RWPE1 (cell line): ENCODE measurements around the gene TERB1.

Source experiments
- CTCF ChIA-PET: fragments of 350-600 bp; sonication (Branson Sonifier 250); formaldehyde crosslinking; extraction: SDS; loops from one replicate; lab custom pipeline; 2021; lab: Yijun Ruan, JAX
- POLR2A ChIA-PET: fragments of 400-600 bp; formaldehyde crosslinking; extraction: SDS; loops from one replicate; lab custom pipeline; 2020; ENCODE audit warnings: antibody characterized with exemption; ENCODE audit not compliant: low non-redundant PET; lab: Yijun Ruan, JAX
- DNase-seq: peaks from one replicate; pipeline ENCODE4 v3.0.0; 2012; ENCODE audit warnings: low spot score
- H3K27ac ChIP-seq: fragments of 450-650 bp; 2 replicates; pipeline ENCODE4 v1.5.1; 2017
- TF ChIP-seq, protein P1 (sequence below): fragments of 450-650 bp; conservative IDR thresholded peaks from 2 replicates; pipeline ENCODE4 v1.5.1; 2017; ENCODE audit warnings: low read depth, mild to moderate bottlenecking

TERB1 gene

DNA sequence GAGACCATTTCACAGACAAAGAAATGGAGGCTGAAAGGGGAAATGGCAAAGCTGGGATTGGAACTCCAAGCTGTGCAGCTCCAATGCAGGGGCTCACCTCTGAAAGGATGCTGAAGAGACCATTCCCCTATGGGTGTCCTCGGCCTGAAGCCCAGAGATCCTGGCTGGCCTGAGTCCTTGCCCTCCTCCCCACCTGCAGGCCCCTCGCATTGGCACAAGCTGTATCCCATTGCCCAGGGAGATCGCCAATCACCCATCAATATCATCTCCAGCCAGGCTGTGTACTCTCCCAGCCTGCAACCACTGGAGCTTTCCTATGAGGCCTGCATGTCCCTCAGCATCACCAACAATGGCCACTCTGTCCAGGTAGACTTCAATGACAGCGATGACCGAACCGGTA, 45.4 kb upstream of the TERB1 start:
- ChIA-PET CTCF (no interaction called here), POLR2A (no interaction called here)
- H3K27ac ChIP-seq, result no peak overlapping the region
- DNase-seq, result no peak
- TF ChIP-seq, protein P1, sequence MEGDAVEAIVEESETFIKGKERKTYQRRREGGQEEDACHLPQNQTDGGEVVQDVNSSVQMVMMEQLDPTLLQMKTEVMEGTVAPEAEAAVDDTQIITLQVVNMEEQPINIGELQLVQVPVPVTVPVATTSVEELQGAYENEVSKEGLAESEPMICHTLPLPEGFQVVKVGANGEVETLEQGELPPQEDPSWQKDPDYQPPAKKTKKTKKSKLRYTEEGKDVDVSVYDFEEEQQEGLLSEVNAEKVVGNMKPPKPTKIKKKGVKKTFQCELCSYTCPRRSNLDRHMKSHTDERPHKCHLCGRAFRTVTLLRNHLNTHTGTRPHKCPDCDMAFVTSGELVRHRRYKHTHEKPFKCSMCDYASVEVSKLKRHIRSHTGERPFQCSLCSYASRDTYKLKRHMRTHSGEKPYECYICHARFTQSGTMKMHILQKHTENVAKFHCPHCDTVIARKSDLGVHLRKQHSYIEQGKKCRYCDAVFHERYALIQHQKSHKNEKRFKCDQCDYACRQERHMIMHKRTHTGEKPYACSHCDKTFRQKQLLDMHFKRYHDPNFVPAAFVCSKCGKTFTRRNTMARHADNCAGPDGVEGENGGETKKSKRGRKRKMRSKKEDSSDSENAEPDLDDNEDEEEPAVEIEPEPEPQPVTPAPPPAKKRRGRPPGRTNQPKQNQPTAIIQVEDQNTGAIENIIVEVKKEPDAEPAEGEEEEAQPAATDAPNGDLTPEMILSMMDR, result no peak

DNA sequence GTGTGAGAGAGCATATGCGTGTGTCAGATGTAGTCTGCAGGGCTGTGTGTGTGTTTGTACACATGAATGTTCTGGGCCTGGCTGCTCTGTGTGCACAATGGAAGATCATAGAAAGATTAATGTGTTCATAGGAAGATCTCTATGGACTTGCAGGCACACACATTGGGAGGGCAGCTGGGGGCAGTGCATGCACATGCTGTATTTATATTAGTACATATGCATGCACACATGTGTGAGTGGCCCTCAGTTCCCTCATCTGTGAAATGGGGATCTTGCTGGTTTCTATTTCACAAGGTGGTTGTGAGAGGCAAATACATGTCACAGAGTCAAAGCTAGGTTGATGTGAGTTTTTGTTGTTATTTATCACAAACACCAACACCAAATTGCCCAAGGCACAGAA, 44.9 kb upstream of the TERB1 start:
- no peak for DNase-seq
- TF ChIP-seq, protein P1, result no peak
- no peak overlapping the region for H3K27ac ChIP-seq
- ChIA-PET POLR2A (no interaction called here), CTCF (no interaction called here)

DNA sequence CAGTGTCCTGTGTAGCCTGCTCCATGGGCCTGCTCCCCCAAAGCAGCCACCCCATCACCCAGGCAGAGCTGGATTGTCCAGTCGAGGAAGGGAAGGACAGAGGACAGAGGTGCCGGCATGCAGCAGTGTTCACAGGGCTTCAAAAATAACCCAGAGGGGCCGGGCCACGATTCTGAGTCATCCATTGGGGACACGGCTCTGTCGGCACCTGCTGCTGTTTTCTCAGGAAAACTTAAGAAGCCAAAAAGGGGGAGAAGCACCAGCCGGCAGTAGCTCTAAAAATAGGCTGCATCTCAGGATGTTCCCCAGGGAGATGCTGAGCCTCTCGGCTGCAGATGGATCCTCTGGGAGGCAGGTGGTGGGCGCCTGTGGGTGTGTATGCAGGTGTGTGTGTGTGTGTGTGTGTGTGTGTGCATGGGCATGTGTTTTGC, 44.4 kb upstream of the TERB1 start:
- POLR2A ChIA-PET, result no interaction called here
- DNase-seq, result no peak
- TF ChIP-seq, protein P1, result no peak
- no peak overlapping the region for H3K27ac ChIP-seq
- CTCF ChIA-PET, result interaction anchor here (0.9 kb wide), 1 partner anchor 15 kb away, joined by 3 read pairs; the partner anchor contains the start of gene NAE1

DNA sequence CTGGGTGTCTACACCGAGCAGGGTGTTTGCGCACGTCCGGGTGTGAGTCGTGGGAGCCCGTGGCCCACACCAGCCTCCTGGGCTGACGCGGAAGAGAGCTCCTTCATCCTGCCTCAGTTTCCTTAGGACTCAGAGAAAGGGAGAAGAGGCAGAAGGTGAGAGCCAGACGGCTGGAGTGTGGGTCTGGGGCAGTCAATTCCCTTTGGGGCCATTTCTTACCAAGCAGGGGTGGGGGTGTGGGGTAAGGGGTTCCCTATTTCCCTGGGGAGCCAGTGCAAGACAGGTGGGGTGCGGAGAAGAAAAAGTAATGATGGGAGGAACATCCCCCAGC, 43.7 kb upstream of the TERB1 start:
- no peak overlapping the region for H3K27ac ChIP-seq
- DNase-seq, result no peak
- ChIA-PET POLR2A (no interaction called here), CTCF (interaction anchor here (0.9 kb wide), 1 partner anchor 14 kb away, joined by 3 read pairs; the partner anchor contains the start of gene NAE1)
- TF ChIP-seq, protein P1, result no peak

DNA sequence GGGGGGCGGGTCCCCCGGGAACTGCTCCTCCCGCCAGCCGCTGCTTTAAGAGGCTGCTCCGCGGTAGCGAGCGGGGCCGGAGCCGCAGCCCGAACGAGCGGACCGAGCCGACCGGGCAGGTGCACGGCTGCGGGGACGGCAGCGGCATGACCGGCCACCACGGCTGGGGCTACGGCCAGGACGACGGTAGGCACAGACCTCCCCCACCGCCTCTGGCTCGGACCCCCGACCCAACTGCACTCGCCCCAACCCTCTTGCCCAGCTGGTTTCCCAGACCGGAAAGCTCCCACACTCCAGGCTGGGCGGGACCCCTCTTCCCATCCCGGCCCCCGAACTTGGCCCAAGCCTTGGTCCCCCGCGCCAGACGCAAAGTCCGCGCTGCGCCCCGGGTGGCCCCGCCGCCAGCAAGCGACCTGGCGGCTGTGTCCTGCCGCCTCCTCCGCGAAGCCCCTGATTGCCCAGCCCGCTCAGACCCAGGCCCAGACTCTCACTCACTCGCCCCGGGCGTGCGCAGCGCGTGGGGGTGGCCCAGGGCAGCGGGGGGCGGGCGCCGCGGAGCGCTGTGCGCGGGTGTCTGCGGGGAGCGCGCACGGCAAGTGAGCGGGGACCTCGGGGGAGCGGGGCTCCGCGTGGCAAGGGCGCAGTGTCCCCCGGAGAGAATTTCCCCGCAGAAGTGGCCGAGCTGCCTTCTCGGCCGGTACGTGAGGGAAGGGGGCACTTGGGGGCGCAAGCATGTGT, 43.1 kb upstream of the TERB1 start, which contains the start of gene CA7:
Gene CA7, plus strand, starts transcription at position 73 of the 738 bp plus-strand sequence. Its CDS starts 74 bp downstream, at position 147.
- H3K27ac ChIP-seq, result no peak within 1 kb of the TSS
- CTCF ChIA-PET, result interaction anchor here (0.9 kb wide), 1 partner anchor 23 kb away, joined by 3 read pairs; no protein-coding TSS in a partner anchor
- DNase-seq, result no peak
- TF ChIP-seq, protein P1, result no peak
- POLR2A ChIA-PET, result no interaction called here

DNA sequence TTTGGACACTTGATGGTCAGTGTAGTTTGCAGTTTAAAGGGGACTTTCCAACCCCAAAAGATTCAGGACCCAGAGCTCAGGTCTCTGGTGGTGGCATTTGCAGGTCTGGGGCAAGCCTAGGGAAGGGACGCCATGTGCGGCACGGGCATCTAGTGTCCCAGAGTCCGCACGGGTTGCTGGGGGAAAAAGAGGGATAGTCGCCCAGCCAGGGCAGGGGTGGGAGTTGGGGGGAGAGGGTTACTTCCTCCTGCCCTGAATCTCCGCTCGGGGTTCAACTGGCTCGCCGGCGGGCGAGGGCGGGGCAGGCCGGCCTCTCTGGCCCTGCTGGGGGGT, 42.6 kb upstream of the TERB1 start:
- no peak overlapping the region for H3K27ac ChIP-seq
- ChIA-PET POLR2A (no interaction called here), CTCF (interaction anchor here (0.9 kb wide), 1 partner anchor 24 kb away, joined by 3 read pairs; no protein-coding TSS in a partner anchor)
- TF ChIP-seq, protein P1, result no peak
- DNase-seq, result no peak
